Mucosa of descending colon (tissue), 3 donors: Measurements from ENCODE around the gene FARP1. TPM values are rescaled to one million over a fixed set of nuclear protein-coding genes. Genes with fewer than 3 reads are reported as not detected.

Experiments used
- ATAC-seq: fragments of 200-7000 bp; cut with Tn5 transposase; one replicate; pipeline ENCODE4 v1.9.1; 2020; ENCODE audit warnings: mild to moderate bottlenecking, moderate library complexity
- DNase-seq, 3 donors: peaks; one replicate each; pipeline ENCODE4 v3.0.0-alpha.2; 2020
- H3K36me3 ChIP-seq: fragments of 200-600 bp; one replicate; pipeline ENCODE4 v1.8.0; 2021; ENCODE audit warnings: low read depth, mild to moderate bottlenecking
- H3K4me1 ChIP-seq: fragments of 200-600 bp; one replicate; pipeline ENCODE4 v1.8.0; 2021; ENCODE audit warnings: low read depth, mild to moderate bottlenecking
- H3K4me3 ChIP-seq: fragments of 200-600 bp; one replicate; pipeline ENCODE4 v1.8.0; 2021; ENCODE audit warnings: mild to moderate bottlenecking
- H3K9me3 ChIP-seq: fragments of 200-600 bp; one replicate; pipeline ENCODE4 v1.8.0; 2021; ENCODE audit warnings: mild to moderate bottlenecking
- intact Hi-C, 2 donors: fragments of 100-400 bp; cut with DNase I in 1 of 2; cut with micrococcal nuclease in 1 of 2; formaldehyde crosslinking; loops; one replicate each; pipeline versions ENCODE4 v1.11.0 to v1.11.1; 2022; cut with DNase I, micrococcal nuclease
- total RNA-seq, 3 donors: library from RNA; stranded (reverse); fragmentation: NEBNext Ultra II Directional in 2 of 3; extraction: Animal tissue kit (Norgen Biotek cat#: 25700) in 2 of 3; gene quantifications; one replicate each; pipeline versions ENCODE4 v1.2.1 to v1.2.4, GENCODE V29; 2021 to 2023
- TF ChIP-seq, protein P1 (sequence below): fragments of 200-600 bp; IDR thresholded peaks from one replicate; pipeline ENCODE4 v1.8.0; 2022; ENCODE audit warnings: antibody characterized with exemption, mild to moderate bottlenecking
- donor health status: DM: no; HTN: no; CAD: no; lungs with moderate emphysema.
- donor health status: DM: no; HTN: no; CAD: no.
- donor health status: DM: no; HTN: yes; CAD: no.

FARP1 gene
- total RNA-seq, 3 donors from 2014 or later, result 44.4 to 111 (median 53.6) TPM

DNA sequence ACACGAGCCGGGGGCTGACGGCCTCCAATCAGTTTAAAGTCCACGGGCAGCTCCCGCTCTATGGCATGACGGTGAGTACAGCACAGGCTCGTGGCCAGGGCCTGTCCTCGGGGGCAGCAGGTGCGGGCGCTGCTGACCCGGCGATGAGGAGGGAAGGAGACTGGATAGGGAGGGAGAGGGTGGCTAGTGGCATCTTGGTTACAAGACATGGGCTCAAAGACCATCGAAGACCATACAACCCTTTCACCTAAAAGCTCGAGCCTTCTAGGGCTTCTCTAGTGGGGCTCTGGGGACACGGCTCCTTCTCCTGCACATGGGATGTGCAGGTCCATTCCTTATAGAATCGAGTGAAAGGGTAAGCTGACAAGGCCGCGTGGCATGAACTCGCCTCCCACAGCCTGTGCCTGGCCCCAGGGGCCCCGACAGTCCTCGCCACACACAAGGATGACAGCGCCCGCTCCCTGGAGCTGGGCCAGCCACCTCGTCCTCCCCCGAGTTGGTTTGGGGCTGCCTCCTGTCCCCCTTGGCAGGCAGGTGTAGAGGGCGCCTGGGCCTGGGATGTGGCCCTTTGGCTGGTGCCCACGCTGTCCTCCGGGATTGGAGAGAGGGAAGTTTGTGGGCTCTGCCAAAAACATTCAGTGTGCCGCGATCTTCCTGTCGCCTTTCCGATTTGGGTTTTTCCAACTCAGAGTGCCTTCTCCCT lies 296.4 kb downstream of the FARP1 start:
- Histone ChIP-seq H3K4me3 (no peak overlapping the region), H3K4me1 (no peaks in the 10 kb centered on the region), H3K9me3 (no peaks in the 10 kb centered on the region), H3K36me3 (no peaks in the 10 kb centered on the region)
- DNase-seq (no peak), ATAC-seq (no peak)
- TF ChIP-seq, protein P1, sequence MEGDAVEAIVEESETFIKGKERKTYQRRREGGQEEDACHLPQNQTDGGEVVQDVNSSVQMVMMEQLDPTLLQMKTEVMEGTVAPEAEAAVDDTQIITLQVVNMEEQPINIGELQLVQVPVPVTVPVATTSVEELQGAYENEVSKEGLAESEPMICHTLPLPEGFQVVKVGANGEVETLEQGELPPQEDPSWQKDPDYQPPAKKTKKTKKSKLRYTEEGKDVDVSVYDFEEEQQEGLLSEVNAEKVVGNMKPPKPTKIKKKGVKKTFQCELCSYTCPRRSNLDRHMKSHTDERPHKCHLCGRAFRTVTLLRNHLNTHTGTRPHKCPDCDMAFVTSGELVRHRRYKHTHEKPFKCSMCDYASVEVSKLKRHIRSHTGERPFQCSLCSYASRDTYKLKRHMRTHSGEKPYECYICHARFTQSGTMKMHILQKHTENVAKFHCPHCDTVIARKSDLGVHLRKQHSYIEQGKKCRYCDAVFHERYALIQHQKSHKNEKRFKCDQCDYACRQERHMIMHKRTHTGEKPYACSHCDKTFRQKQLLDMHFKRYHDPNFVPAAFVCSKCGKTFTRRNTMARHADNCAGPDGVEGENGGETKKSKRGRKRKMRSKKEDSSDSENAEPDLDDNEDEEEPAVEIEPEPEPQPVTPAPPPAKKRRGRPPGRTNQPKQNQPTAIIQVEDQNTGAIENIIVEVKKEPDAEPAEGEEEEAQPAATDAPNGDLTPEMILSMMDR, result no peak
- intact Hi-C loops, result no loop called here

DNA sequence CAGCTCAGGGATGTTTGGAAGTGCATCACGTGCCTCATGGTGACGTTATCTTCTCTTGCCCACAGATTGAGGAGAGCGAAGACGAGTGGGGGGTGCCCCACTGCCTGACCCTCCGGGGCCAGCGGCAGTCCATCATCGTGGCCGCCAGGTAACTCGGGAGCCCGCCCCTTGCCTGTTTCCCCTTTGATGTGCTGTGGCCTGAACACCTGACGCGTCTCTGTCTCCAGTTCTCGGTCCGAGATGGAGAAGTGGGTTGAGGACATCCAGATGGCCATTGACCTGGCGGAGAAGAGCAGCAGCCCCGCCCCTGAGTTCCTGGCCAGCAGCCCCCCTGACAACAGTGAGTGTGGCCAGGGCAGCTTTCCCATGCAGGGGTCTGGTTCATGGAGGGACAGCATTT lies 297.0 kb downstream of the FARP1 start:
- no peaks in the 10 kb centered on the region for H3K36me3 ChIP-seq
- ATAC-seq, result no peak

DNA sequence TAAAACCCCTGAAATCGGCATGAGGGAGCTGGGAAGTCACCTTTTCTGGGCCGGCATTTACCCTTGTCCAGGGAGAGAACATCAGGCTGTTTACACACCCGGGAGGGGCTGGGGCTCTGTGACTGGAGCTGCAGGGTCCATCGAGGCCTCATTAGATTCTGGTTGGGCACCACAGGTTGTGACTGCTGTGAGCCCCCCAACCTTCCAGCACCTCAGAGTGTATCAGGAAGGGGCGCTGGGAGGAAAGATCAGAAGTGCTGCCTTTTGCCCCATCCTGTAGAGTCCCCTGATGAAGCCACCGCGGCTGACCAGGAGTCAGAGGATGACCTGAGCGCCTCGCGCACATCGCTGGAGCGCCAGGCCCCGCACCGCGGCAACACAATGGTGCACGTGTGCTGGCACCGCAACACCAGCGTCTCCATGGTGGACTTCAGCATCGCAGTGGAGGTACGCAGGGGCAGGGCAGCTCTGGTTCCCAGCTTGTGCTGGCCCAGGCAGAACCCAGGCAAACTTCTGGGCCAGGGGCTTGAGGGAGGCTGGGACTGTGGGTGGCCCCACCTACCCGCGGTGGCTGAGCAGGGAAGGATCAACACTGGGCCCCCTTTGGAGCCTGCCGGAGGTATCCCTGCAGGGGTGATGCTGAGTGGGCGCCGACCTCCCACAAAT lies 297.6 kb downstream of the FARP1 start:
- no peaks in the 10 kb centered on the region for H3K9me3 ChIP-seq
- no peak overlapping the region for H3K4me3 ChIP-seq
- no peak for ATAC-seq
- no peak for DNase-seq
- H3K36me3 ChIP-seq, result no peaks in the 10 kb centered on the region
- TF ChIP-seq, protein P1, result no peak
- intact Hi-C loops, result loop anchor here (10.0 kb wide), 2 partner anchors 134 to 214 kb away; partner anchors contain the start of gene STK24 (in 1 of the 2)
- H3K4me1 ChIP-seq, result peaks cover 4% of the 10 kb centered on the region

More for the DNA sequence above, 297.0 kb downstream of the FARP1 start:
- no peaks in the 10 kb centered on the region for H3K9me3 ChIP-seq
- DNase-seq, result no peak
- intact Hi-C loops, result loop anchor here (10.0 kb wide), 2 partner anchors 135 to 215 kb away; partner anchors contain the start of gene STK24 (in 1 of the 2)
- no peaks in the 10 kb centered on the region for H3K4me1 ChIP-seq
- TF ChIP-seq, protein P1, result no peak
- no peak overlapping the region for H3K4me3 ChIP-seq

GRCh38 chr13:98441056-98441676 lies 298.3 kb downstream of the FARP1 start:
- Histone ChIP-seq H3K9me3 (no peaks in the 10 kb centered on the region), H3K36me3 (no peaks in the 10 kb centered on the region), H3K4me3 (no peak overlapping the region), H3K4me1 (peaks cover 8% of the 10 kb centered on the region)
- TF ChIP-seq, protein P1, result no peak
- ATAC-seq (no peak), DNase-seq (no peak)
- intact Hi-C loops, result loop anchor here (10.0 kb wide), 2 partner anchors 134 to 214 kb away; partner anchors contain the start of gene STK24 (in 1 of the 2)

DNA sequence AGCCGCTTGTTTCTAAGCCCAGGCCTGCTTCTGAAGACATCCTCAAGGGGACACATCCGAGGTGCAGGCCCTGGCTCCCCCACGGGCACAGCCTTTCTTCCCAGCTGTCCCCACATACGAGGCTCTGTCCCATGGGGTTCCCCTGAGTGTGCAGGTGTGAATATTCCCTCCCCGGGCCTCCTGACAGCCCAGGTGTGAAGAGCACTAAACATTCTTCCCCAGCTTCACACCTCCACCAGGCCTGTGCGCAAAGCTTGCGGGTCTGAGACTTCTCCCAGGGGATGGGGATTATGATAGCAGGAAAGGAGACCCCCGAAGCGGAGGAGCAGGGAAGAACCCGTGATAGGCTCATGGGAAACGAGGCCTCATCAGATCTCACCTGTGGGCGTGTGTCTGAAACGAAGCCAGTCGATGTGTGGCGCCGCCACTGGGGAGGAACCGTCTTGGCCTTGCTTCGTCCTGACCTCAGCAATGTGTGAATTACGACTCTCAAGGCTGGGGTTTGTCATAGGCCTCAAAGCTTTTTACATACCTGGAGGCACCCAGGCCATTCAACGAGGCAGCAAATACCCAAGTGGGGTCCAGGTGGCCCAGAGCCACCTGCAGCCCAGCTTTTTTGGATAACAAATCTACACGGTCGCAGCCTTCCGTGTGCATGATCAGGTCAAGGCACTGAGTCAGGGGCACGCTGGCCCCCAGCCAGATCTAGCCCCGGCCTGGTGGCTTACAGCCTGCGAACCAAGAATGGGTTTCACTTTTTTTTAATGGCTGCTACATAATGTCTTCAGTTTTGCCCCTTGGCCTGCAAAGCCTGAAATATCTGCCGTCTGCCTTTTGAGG lies 299.7 kb downstream of the FARP1 start:
- Histone ChIP-seq H3K4me3 (no peak overlapping the region), H3K9me3 (no peaks in the 10 kb centered on the region), H3K4me1 (peaks cover 8% of the 10 kb centered on the region), H3K36me3 (no peaks in the 10 kb centered on the region)
- intact Hi-C loops, result loop anchor here (10.0 kb wide), 2 partner anchors 132 to 212 kb away; partner anchors contain the start of gene STK24 (in 1 of the 2)
- DNase-seq (no peak), ATAC-seq (no peak)
- TF ChIP-seq, protein P1, result no peak
